Transverse colon (tissue), 4 donors: ENCODE measurements around the gene INSIG2.

Experiments
- EP300 ChIP-seq: sonication (generic); formaldehyde crosslinking; IDR thresholded peaks from one replicate; pipeline ENCODE4 v1.6.1; 2017; ENCODE audit warnings: antibody characterized with exemption, low read depth
- POLR2A ChIP-seq: fragments of 450-650 bp; IDR thresholded peaks from one replicate; pipeline ENCODE4 v1.6.1; 2016; ENCODE audit warnings: antibody characterized with exemption, mild to moderate bottlenecking, moderate library complexity
- POLR2AphosphoS5 ChIP-seq, 3 donors: sonication (generic); formaldehyde crosslinking; IDR thresholded peaks; one replicate each; pipeline ENCODE4 v1.6.1; 2016; ENCODE audit warnings: antibody characterized with exemption in 3 of 3
- TF ChIP-seq, protein P1 (sequence below), 5 experiments: fragments of 200-600 bp in 3 of 5; fragments of 450-650 bp in 2 of 5; sonication (generic) in 3 of 5; IDR thresholded peaks; 1 replicate in 2 of 5; 2 replicates in 3 of 5; pipeline ENCODE4 v1.5.1; 2016 to 2017; ENCODE audit warnings: antibody characterized with exemption in 5 of 5, inconsistent platforms in 3 of 5, mild to moderate bottlenecking in 2 of 5, moderate library complexity in 1 of 5

DNA sequence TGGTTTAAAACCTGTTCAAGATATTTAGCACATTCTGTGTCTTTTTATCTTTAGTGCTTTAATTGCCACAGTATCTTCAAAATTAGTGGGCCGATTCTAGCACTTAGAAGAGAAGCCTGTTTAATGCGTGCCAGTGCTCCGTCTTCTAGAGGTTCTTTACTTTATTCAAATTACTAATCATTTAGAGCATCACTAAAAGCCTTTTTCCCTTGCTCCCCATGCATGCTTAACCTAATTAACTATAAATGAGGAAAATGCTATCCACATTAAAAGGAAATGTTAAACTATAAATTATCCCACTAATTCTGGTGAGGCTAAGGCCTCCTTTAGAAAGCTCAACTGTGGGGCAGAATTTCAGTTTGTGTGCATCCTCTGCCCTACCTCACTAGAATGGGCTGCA lies 31.5 kb upstream of the INSIG2 start:
- TF ChIP-seq, protein P1, sequence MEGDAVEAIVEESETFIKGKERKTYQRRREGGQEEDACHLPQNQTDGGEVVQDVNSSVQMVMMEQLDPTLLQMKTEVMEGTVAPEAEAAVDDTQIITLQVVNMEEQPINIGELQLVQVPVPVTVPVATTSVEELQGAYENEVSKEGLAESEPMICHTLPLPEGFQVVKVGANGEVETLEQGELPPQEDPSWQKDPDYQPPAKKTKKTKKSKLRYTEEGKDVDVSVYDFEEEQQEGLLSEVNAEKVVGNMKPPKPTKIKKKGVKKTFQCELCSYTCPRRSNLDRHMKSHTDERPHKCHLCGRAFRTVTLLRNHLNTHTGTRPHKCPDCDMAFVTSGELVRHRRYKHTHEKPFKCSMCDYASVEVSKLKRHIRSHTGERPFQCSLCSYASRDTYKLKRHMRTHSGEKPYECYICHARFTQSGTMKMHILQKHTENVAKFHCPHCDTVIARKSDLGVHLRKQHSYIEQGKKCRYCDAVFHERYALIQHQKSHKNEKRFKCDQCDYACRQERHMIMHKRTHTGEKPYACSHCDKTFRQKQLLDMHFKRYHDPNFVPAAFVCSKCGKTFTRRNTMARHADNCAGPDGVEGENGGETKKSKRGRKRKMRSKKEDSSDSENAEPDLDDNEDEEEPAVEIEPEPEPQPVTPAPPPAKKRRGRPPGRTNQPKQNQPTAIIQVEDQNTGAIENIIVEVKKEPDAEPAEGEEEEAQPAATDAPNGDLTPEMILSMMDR (IDR thresholded peaks at IDR 0.05): no peak
- TF ChIP-seq POLR2AphosphoS5 (IDR thresholded peaks at IDR 0.05): no peak
- TF ChIP-seq POLR2A: no peak
- no peak for TF ChIP-seq EP300
